GM06990 (cell line): ENCODE data around the gene RASSF5.

Source experiments
- DNase-seq: peaks from one replicate; pipeline ENCODE4 v3.0.0-alpha.2; 2011; ENCODE audit not compliant: insufficient read length; ENCODE audit errors: extremely low read depth
- H3K27me3 ChIP-seq: replicated peaks from 2 replicates; pipeline ENCODE4 v1.6.0; 2011; ENCODE audit warnings: low read length; ENCODE audit not compliant: control insufficient read depth, insufficient read depth
- H3K36me3 ChIP-seq: 2 replicates; pipeline ENCODE4 v1.5.1; 2011; ENCODE audit warnings: low read length; ENCODE audit not compliant: control insufficient read depth, insufficient read depth
- H3K4me3 ChIP-seq: replicated peaks from 2 replicates; pipeline ENCODE4 v1.5.1; 2011; ENCODE audit warnings: low read depth, mild to moderate bottlenecking, control low read depth, low read length
- TF ChIP-seq, protein P1 (sequence below): IDR thresholded peaks from 2 replicates; pipeline ENCODE4 v1.5.1; 2011; ENCODE audit warnings: low read length, control low read depth, mild to moderate bottlenecking, inconsistent platforms; ENCODE audit not compliant: insufficient read depth, poor library complexity, severe bottlenecking

The RASSF5 gene

DNA sequence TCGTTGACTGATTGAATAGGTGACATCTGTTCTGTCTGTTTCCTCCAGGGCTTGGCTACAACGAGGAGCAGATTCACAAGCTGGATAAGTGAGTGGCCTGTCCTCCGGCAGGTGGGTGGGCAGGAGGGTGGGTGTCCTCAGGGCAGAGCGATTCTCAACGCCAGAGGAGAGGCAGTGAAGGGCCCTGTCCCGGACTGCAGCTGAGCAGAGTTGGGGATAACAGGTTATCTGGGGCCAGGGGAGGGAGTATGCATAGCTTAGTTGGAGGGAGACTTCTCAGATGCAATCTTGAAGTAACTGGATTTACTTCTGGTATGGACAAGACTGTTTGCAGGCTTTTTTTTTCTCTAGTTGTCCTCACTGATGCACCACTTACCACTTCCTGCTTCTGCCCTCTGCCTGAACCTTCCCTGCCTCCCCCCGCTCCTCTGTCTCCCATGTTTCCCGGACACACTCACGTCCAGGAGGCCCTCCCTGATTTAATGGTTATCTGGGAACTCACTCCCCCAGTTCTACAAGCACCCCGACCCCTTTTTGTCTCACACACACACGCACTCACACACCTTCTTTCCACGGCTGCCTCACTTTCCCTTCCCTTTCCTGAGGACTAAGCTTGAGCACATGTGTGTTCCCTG, 16.4 kb upstream of the RASSF5 start:
- DNase-seq: no peak
- Histone ChIP-seq H3K27me3 (no peaks in the 10 kb centered on the region), H3K4me3 (no peak overlapping the region), H3K36me3 (peaks cover 56% of the 10 kb centered on the region)
- TF ChIP-seq, protein P1, sequence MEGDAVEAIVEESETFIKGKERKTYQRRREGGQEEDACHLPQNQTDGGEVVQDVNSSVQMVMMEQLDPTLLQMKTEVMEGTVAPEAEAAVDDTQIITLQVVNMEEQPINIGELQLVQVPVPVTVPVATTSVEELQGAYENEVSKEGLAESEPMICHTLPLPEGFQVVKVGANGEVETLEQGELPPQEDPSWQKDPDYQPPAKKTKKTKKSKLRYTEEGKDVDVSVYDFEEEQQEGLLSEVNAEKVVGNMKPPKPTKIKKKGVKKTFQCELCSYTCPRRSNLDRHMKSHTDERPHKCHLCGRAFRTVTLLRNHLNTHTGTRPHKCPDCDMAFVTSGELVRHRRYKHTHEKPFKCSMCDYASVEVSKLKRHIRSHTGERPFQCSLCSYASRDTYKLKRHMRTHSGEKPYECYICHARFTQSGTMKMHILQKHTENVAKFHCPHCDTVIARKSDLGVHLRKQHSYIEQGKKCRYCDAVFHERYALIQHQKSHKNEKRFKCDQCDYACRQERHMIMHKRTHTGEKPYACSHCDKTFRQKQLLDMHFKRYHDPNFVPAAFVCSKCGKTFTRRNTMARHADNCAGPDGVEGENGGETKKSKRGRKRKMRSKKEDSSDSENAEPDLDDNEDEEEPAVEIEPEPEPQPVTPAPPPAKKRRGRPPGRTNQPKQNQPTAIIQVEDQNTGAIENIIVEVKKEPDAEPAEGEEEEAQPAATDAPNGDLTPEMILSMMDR: no peak

DNA sequence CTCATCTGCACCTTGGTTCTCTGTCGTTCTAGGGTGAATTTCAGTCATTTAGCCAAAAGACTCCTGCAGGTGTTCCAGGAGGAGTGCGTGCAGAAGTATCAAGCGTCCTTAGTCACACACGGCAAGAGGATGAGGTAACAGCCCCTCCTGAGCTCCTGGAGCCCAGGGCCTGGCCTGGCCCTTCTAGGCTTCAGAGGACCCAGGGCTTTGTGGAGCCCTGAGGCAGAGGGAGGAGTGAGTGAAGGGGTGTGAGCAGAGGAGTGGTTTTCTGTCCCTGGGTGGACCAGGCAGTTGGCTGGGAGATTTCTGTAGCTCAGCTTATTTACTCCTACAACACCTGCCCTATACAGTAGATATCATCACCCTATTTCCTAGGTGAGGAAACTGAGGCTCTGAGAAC, 15.7 kb upstream of the RASSF5 start:
- TF ChIP-seq, protein P1: no peak
- Histone ChIP-seq H3K36me3 (peaks cover 55% of the 10 kb centered on the region), H3K4me3 (no peak overlapping the region), H3K27me3 (no peaks in the 10 kb centered on the region)
- no peak for DNase-seq

DNA sequence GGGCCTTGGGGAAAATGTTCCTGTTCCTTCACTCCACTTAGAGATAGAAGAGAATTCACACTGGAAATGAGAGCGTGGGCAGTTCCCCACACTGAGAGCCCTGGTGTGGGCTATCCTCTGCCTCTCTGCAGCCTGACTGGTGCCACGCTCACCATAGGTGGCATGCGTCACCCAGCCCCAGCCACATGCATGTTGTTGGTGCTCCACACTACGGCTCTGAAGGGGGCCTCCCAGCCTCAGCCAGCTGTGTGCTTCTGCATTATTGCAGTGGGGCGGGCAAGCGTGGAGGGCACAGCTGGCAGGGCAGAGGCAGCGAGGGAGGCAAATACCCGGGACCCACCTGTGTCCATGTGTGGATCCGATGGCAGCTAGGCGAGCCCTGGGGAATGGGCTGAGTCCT, 14.7 kb upstream of the RASSF5 start:
- H3K36me3 ChIP-seq: peaks cover 50% of the 10 kb centered on the region
- no peaks in the 10 kb centered on the region for H3K27me3 ChIP-seq
- H3K4me3 ChIP-seq: no peak overlapping the region
- no peak for DNase-seq
- TF ChIP-seq, protein P1: no peak

DNA sequence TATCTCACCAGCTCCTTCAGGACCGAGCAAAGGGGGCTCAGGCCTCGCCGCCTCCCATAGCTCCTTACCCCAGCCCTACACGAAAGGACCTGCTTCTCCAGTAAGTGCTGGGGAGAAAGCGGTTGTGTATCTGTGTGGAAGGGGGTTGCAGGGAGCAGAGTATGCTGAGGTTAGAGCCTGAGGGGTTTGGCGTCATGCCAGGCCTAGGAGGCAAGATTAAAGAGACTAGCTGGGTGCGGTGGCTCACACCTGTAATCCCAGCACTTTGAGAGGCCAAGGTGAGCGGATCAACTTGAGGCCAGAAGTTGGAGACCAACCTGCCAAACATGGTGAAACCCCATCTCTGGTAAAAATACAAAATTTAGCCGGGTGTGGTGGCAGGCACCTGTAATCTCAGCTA, 14.1 kb upstream of the RASSF5 start:
- TF ChIP-seq, protein P1: no peak
- no peak for DNase-seq

DNA sequence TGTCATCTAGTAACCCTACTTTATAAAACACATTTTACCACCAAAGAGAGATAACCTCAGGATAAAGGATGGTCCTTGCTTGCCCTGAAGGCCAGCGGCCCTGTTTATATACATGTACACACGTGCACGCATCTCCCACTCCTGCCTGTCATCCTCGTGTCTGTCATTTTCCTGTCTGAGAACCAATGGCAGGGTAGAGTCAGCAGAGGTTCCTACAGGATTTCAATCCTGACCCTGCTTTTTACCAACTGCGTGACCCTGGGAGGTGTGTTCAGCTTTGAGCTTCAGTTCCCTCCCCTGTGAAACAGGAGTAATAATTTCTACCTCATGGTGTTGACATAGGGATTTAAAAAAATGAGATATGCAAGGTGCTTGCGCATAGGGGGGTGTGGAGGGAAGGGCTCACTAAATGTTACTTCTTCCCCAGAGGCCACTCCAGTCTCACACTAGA, 12.3 kb upstream of the RASSF5 start:
- Histone ChIP-seq H3K4me3 (no peak overlapping the region), H3K27me3 (no peaks in the 10 kb centered on the region), H3K36me3 (peaks cover 48% of the 10 kb centered on the region)
- TF ChIP-seq, protein P1: no peak
- no peak for DNase-seq

More for the DNA sequence above, 14.1 kb upstream of the RASSF5 start:
- Histone ChIP-seq H3K4me3 (no peak overlapping the region), H3K27me3 (no peaks in the 10 kb centered on the region), H3K36me3 (peaks cover 44% of the 10 kb centered on the region)
